ENCODE results near the gene RIPK1.
"Not testable (repeated sequence)": the region's sequence is repeated elsewhere in the genome, so short reads cannot be mapped to it uniquely, and the experiment has no call there.

RIPK1 gene

DNA sequence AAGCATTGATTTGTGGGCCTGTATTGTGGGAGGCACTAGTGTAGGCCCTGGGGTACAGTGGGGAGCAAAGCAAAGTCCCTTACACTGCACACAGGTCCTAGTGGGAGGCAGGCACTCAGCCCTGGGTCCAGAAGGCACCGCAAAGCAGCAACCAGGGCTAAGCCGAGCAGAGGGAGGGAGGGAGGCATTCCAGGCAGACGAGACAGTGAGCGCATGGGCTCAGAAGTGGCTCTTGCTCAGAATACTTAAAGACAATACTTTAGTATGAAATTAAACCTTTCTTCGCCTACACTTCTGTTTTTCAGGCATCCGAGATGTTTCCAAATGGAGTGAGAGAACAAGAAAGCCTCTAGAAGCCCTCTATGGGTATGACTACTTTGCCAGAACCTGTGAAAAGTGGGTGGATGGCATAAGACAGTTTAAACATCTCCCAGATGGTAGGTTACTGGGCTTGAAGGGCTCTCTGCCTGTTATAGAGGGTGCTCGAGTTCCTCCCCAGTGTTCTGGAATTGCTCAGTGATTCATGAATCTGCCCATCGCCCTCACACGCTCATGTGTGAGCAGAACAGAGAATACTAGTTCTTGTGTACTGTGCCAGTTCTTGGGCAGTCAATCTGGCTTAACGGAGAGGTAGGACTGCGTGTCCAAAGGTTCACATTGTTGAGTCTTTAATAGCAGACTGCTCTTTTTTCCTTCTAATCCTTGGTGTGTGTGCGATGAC, 68.9 kb downstream of the RIPK1 start:
- DNase-seq: no peak

DNA sequence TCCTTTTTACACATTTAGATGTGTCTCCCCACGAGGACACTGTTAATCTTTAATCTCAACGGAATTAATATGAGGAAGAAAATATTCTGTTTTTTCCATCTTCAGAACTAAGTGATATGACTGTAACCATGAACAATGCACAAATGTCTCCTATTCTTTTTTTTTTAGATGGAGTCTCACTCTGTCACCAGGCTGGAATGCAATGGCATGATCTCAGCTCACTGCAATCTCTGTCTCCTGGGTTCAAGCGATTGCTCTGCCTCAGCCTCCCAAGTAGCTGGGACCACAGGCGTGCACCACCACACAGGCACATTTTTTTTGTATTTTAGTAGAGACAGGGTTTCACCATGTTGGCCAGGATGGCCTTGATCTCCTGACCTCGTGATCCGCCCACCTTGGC, 69.6 kb downstream of the RIPK1 start:
- DNase-seq: not testable (repeated sequence)

DNA sequence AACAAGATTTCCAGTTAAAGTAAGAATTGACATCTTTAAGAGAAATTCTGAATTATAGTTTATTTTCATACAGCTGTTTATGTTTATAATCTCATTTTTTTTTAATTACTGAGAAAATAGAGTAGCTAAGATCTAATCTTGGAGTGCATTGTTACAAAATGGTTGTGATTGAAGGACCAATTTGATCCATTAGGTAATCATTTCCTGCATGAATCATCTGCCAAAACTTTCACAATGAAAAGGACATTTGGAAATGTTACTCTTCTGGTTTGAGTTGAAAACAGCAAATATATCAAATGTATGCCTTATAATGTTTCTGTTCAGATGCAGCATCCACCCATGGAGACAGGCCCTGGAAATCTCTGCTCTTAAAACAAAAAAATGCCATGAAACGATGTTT, 70.0 kb downstream of the RIPK1 start:
- DNase-seq: no peak

DNA sequence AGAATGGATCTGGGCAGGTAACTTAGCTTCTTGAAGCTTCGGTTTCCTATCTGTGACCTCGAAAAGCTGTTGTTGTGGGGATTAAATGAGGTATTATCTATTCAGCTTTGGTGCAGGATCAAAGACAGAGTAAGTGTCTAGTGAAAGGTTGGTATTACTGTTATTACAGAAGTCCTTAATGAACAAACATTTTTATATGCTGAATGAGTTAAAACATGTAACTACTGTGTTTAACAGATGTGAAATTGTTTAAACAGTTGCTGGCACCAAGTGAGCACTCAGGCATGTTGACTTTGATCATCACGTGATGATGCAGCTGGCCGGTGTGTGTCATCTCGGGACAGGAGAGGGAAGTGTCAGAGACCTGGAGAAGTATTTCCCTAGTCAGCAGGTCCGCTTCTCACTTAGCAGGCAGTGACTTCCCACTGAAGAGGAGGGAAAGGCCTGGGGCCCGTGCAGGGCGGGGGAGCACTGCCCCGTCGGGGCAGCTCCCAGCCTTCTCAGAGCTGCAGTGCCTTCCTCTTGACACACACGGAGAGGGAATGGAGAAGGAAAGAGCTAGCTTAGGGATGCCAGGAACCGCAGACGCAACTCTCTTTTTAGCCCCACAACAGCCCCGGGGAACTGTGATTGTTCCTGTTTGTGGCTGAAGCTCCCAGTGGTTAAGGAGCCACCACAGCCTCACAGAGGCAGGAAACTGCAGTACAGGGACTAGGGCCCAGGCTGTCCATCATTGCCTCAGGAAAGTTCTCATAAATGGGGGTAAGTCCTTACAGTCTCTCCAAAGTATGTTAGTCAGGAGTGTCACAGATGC, 71.0 kb downstream of the RIPK1 start:
- no peak for DNase-seq

DNA sequence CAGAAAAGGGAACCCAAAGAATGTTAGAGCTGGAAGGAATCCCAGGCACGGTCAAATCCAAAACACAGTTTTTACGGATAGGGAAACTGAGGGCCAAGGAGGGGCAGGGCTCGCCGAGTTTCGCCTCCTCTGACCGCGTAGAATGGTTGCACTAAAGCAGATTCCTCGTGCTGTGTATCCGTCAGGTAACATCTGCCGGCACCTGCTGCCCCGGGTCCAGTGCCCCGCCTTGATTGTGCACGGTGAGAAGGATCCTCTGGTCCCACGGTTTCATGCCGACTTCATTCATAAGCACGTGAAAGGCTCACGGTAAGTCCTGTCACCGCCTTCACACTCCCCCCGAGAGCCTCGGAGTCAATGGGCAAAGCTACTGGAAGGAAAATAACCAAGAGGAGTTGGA, 71.9 kb downstream of the RIPK1 start:
- no peak for DNase-seq

DNA sequence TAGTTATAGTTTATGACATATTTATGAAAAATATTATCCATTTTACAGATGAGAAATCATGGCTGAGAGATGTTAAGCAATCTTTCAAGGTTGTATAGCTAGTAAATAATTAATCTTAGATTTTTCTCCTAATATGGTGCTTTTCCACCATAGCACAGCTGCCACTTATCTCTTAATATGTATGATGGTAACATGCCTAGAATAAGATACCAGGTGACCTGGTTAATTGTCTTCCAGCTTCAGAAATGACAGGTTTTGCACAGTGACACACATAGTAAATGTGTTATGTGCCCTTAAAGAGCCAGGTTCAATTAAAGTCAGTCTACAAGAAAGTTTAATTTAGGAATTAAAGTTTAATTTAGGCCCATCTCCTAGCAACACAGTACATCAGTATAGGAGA, 74.2 kb downstream of the RIPK1 start:
- no peak for DNase-seq

DNA sequence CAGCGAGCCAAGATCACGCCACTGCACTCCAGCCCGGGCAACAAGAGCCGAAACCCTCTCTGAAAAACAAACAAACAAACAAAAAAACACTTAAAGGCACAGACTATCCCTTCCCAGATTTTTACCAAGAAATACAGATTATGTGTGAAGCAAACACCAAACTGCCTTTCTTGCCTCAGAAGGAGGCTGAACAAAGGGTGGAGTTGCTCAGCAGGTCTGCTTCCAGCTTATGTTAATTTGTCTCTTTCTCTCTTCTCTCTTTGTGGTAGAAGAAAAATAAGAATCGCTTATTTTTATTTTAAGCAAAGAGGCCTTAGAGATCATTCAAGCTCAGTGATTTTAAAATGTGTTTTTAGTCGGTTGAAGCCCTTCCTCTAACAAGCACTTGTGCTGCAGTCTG, 74.9 kb downstream of the RIPK1 start:
- DNase-seq: no peak

DNA sequence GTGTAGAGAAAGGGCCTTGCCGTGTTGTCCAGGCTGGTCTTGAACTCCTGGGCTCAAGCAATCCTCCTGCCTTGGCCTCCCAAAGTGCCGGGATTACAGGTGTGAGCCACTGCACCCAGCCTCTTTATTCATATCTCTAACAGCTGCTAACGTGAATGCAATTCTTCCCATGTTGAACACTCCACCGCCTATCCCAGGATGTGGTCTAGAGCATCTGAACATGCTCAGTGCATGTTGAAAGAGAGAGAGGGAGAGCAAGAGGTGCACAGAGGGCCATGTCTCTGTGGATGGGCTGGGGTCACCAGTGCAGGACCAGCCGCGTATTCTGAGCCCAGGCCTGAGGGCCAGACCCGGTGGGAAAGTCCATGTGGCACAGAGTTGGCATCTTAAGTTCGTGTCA, 76.3 kb downstream of the RIPK1 start:
- DNase-seq: no peak

DNA sequence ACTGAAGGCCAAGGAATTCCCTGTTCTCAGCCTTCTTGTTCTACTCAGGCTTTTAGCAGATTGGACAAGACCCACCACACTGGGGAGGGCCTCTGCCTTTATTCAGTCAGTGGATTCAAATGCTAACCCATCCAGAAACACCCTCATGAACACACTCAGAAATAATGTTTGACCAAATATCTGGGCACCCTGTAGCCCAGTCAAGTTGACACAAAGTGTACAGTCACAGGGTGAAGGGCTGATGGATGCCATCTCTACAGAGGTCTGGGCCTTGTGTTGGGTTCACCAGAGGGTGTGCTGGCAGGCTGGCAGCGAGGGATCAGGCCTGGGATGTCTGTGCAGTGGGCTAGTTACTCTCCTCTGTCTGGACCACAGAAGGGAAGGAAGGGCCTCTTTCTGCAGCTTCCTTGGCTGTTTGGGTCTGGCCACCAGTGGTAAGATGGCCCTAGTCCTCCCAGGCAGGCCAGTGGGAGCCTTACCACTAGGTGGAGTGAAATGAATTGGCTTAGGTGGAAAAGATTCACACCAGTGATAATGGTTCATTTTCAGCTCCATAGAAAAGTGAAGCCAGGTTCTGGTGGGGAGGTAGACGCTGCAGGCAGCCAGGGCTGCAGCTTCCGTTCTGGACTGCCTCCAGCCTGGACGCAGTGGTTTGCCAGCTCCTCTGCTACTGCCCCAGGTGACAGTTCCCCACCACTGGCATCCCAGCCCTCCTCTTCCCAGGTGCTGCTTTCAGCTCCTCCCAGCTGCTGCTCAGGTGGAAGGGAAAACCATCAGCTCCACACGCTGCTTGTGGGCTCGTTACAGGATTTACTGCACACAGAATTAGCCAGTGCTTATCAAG, 79.8 kb downstream of the RIPK1 start:
- DNase-seq: no peak

DNA sequence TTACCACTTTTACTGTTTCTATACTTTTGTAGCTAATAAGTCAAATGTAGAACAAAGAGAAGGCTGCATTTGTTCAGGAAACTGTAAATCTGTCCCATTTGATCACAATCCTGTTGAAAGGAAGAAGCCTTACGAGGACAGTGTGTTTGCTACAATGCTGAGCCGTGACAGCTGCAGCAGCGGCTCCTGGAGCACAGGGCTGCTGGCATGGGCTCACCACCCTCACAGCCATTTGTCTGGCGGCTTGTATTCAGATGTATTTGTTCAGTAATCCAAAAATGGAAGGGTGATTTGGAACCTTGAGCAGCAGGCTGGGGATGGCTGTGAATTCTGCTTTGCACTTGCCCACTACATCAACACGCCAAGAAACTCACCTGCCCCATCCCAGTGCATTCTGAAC, 83.4 kb downstream of the RIPK1 start:
- DNase-seq: peak; percentile 38

DNA sequence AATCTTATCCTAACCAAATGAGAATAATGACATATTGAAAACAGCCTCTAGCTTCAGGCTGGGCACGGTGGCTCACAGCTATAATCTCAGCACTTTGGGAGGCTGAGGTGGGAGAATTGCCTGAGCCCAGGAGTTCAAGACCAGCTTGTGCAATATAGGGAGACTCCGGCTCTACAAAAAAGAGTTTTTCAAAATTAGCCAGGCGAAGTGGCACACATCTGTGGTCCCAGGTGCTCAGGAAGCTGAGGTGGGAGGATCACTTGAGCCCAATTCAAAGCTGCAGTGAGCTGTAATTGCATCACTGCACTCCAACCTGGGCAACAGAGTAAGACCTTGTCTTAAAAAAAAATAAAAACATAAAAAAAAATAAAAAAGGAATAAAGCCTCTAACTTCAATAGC, 84.4 kb downstream of the RIPK1 start:
- DNase-seq: no peak

DNA sequence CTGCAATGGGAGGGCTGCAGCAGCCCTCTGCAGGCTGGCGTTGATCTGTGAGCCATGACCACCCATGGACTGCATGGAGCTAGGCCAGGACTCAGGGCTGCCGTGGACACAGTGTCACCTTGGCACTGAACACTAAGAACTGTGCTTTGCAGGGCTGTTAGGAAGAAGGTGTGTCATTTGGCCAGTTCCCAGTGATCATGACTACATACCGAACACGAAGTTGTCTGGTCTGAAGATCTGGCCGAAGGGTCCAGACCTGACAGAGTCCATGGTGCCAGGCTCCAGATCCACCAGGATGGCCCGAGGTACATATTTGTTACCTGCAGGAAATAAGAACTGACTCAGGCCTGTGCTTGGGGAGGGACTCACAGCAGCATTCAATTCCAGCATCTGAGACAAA, 87.1 kb downstream of the RIPK1 start:
- DNase-seq: not testable (repeated sequence)

DNA sequence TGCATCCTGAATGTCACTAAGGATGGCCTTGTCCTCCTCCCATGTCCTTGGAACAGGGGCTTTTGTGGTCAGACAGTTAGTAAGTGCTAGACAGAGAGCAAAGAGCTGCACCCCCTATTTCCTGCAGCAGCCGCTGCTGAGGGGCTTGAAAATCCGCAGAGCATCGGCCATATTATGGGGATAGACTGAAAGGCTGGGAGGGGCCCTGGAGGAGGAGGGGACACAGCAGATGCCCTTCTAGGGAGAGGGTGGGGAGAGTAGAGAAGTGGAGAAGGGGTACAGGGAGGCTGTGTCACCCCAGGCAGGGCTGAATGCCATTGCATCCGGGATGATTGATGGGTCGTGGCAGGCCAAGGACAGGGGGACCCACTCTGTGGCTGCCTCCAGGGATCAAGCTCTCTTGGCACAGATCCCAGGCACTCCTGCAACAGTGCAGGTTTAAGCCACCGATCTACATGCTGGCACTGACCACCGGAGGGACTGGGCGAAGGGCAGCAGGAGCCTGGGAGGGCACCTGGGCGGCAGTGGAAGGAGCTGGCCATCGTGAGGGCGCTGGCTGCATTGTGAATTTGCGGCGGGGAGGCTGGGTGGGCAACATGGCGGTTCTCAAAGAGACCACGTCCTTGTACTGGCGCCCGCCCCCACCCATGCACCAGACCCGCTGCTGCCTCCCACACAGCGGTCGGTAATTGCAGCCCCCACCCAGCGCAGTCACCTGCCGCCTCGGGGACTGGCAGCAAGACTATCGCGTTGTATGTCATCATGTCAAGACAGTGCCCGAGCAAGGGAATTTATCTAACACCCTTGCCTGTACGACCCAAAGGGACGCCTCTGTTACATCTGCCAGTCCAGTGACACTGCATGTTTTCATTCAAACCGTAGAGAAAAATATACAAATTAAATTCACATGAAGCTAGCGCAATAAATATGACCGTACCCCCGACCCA, 88.2 kb downstream of the RIPK1 start:
- not testable (repeated sequence) for DNase-seq

DNA sequence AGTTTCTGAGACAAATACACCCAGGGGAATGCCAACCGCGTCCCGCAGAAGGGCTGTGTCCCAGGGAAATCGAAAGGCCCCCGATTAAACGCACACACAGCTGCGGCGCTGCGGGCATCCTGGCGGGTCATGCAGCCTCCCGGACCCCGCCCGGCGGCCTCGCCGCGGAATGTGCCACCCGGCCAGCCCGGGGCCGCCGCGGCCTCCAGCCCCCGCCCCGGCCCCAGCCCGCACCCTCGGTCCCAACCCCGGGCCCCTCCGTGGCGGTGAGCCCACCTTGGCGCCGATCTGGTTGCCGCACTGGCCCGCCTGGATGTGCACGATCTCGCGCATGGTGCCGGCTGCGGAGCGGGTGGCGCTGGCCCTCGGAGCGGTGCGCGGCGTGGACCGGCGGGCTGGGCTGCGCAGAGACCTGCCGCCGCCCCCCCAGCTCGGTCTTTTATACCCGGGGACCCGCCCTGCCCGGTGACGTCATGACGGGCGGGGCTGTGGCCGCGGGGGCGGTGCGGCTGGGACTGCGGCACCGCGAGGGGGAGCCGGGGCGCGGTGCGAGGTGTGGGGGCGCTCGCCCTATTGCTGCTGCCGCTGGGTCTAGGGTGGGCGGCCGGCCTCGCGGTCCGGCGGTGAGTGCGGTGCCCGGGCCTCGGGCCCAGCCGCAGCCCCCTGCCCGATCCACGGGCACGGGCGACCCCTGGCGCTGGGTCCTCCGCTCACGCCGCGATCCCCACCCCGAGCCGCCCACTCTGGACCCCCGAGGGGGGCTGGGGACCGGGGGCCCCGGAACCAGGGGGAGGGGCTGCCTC, 89.0 kb downstream of the RIPK1 start, which contains the start of gene TUBB2A:
TSS of gene TUBB2A (minus strand) at position 414 of the 803 bp plus-strand sequence. CDS start at position 333, 81 bp downstream.
- DNase-seq: peak; percentile 45

DNA sequence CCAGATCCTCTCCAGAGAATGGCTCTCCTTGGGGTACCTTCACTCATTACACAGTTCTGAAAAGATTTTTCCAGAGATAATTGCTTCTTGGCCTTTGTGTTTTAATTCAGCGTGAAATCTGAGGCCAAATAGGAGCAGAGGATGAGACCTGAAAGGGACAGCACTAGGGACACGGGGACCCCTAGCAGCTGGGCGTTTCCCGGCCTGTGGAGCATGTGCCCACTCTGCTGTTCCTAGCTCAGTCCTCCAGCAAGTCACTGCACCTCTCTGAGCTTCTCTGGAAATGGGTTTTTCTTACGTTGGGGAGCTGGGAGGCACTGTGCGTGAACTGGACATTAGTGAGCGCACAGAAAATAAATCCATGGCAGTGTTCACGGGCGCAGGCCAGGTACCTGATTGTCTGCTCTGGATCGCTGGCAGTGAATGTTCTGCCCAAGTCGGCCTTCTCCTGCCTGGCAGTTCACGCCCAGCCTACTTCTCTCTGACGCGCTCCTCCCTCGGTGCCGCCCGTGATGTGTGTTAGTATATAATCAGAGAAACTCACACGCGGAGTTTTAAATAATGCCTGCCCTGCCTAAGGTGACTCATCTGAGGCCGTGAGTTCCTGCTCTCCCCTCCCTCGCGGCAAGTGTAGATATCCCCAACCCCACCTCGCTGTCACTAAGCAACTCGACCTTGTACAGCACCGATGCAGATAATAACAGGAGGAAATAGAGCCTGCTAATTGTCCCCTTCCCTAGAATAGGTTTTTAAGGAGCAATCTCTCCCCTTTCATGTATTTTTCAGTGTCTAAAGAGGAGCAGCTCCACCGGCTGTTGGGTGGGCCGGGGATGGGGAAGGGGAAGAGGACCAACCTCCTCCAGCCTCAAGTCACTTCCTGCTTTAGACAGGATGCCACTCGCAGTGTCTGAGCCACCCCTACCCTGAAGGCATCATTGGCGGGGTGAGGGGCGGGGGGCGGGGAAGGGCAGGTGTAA, 91.8 kb downstream of the RIPK1 start:
- no peak for DNase-seq

DNA sequence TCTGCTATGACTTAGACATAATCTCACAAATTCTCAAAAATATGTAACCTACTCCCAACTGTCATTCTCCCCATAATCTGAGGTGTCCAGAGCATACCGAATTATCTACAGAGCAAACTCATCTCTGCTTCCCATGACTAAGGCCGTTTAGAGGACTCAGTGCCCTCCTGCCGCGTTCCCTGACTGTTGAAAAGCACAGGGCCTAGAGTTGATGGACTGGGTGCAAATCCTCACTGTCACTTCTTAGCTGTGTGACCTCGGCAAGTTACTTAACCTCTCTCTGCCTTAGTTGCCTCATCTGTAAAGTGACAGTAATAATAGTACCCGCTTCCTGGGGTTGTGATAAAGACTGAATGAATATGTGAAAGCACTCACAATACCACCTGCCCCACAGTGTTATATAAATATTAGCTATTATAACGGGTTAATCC, 93.8 kb downstream of the RIPK1 start:
- DNase-seq: no peak

DNA sequence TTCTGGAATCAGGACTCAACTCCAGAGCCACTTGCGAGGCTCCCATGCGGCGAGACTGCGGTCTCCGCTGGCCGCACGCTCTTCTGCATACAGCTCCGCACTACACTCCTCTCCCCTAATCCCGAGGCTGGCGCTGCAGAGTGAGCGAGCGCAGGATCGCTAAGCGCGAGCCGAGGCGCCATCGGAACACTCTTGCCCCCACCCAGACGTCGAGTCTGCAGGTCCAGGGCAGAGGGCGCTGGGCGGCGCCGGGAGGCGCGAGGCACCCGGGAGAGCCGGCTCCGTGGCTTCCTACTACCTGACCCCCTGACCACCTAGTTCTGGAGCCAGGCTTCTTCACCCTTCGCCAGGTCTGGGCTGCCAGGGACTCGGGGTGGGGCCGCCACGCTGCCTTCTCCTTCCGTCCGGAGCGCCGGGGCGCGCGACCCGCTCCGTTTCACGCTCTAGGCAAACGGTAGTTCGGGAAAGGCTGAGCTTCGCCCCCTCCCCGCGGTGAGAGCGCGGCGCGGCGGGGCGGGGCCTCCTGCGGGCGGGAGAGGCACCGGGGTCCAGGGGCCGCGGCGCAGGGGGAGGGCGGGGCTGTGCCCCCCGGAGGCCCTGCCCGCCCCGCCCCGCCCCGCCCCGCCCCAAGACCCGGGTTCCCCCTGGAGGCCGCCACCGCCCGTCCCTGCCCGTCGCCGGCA, 94.4 kb downstream of the RIPK1 start:
- DNase-seq: peak; percentile 37

DNA sequence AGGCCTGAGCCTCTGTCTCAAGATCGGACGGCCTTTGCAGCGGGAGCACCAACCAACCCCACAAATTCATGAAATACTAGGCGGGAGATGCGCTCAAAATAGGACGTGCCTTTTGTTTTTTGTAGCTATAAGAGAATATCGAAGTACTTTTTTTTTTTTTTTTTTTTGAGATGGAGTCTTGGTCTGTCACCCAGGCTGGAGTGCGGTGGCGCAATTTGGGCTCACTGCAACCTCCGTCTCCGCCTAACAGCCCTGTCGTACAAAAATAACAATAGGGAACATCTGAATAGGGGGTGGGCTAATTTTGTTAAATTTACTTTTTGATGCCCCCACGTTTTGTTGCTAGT, 94.9 kb downstream of the RIPK1 start:
- DNase-seq: no peak

DNA sequence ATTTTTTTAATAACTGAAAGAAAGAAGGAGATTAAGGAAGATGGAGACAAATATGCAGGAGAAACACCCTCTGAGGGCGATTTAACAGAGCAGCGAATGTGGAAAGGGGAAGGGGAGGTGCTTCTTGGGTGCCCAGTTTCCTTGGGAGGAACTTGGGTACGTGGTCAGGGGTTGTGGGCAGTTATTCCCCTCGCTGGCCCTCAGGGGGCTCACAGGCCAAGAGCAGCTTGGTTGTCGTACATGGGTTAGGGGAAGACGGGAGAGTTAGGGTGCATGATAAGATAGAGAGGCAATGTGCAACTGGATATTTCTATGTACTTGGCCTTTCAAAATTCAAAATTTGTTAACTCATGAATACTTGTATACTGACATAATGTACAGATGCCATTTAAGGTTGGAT, 96.1 kb downstream of the RIPK1 start:
- DNase-seq: no peak
